Measurements from ENCODE around the gene PI4KB. TPM values are rescaled to one million over a fixed set of nuclear protein-coding genes. Genes with fewer than 3 reads are reported as not detected.

PI4KB gene
- total and polyA plus RNA-seq, 2 donors from 2014 or later: 43.5 to 60.9 TPM

DNA sequence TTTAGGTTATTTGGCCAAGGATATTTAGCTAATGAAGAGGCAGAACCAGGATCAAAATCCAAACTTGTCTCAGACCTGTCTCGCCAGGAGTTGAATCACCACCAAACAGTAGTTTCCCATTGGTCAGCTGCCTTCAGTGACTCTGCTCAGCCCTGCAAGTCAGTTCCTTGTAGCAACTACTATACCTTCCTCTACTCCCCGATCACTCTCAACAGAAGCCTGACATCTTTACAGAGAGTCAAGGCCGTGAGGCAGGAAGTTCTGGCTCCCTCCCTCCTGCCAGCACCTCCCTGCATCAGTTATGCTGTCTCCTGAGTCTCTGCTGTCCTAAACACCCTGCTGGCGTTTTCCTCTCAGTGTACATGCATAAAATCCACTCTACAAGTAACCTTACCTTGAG lies 59.5 kb downstream of the PI4KB start:
- Histone ChIP-seq H3K9ac (ENCODE audit: low read length in 3 of 3) (no peak overlapping the region), H3K27me3 (ENCODE audit: control insufficient read depth, insufficient read depth, low read length) (no peaks in the 10 kb centered on the region), H3K36me3 (ENCODE audit: control insufficient read depth in 2 of 3, insufficient read depth in 3 of 3, low read length in 3 of 3) (peaks cover 2 to 38% (median 19%) of the 10 kb centered on the region in 3 donors), H3K4me3 (ENCODE audit: low read length in 3 of 3) (no peak overlapping the region), H3K4me1 (ENCODE audit: control insufficient read depth in 2 of 3, insufficient read depth in 2 of 3, low read depth in 1 of 3, low read length in 3 of 3) (no peaks in the 10 kb centered on the region), H3K9me3 (ENCODE audit: control insufficient read depth in 2 of 3, insufficient read depth in 1 of 3, low read length in 3 of 3) (no peaks in the 10 kb centered on the region), H3K27ac (ENCODE audit: low read depth in 2 of 2, low read length in 2 of 2) (no peak overlapping the region)
- FAIRE-seq (no peak), DNase-seq (no peak)
- TF ChIP-seq, protein P1, sequence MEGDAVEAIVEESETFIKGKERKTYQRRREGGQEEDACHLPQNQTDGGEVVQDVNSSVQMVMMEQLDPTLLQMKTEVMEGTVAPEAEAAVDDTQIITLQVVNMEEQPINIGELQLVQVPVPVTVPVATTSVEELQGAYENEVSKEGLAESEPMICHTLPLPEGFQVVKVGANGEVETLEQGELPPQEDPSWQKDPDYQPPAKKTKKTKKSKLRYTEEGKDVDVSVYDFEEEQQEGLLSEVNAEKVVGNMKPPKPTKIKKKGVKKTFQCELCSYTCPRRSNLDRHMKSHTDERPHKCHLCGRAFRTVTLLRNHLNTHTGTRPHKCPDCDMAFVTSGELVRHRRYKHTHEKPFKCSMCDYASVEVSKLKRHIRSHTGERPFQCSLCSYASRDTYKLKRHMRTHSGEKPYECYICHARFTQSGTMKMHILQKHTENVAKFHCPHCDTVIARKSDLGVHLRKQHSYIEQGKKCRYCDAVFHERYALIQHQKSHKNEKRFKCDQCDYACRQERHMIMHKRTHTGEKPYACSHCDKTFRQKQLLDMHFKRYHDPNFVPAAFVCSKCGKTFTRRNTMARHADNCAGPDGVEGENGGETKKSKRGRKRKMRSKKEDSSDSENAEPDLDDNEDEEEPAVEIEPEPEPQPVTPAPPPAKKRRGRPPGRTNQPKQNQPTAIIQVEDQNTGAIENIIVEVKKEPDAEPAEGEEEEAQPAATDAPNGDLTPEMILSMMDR (IDR thresholded peaks at IDR 0.05; ENCODE audit: borderline replicate concordance, extremely low read depth, insufficient read depth): no peak
- intact Hi-C loops (cut with DNase I): no loop called here

DNA sequence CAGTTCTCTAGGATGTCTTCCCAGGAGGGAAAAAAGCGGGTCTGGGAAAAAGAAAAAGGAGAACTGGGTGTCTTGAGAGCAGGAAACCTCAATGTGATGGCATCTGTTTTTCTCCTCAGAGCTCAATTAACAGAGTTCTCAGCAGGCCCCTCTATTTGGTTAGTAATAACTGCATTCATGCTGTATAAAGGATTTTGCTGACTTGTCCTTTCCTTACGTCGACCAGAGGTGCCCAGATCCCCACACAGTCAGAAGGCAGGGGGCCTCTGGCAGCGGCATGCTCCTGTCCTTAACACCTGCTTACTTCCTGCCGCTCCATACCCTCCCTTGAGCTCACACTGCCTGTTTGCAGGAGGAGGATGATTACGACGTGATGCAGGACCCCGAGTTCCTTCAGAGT lies 60.4 kb downstream of the PI4KB start:
- Histone ChIP-seq H3K4me1 (ENCODE audit: control insufficient read depth in 2 of 3, insufficient read depth in 2 of 3, low read depth in 1 of 3, low read length in 3 of 3) (no peaks in the 10 kb centered on the region), H3K4me3 (ENCODE audit: low read length in 3 of 3) (no peak overlapping the region), H3K9me3 (ENCODE audit: control insufficient read depth in 2 of 3, insufficient read depth in 1 of 3, low read length in 3 of 3) (no peaks in the 10 kb centered on the region), H3K9ac (ENCODE audit: low read length in 3 of 3) (no peak overlapping the region), H3K27me3 (ENCODE audit: control insufficient read depth, insufficient read depth, low read length) (no peaks in the 10 kb centered on the region), H3K36me3 (ENCODE audit: control insufficient read depth in 2 of 3, insufficient read depth in 3 of 3, low read length in 3 of 3) (peaks cover 4 to 46% (median 22%) of the 10 kb centered on the region in 3 donors), H3K27ac (ENCODE audit: low read depth in 2 of 2, low read length in 2 of 2) (no peak overlapping the region)
- FAIRE-seq: no peak
- intact Hi-C loops (cut with DNase I): no loop called here
- no peak for DNase-seq
- TF ChIP-seq, protein P1 (IDR thresholded peaks at IDR 0.05; ENCODE audit: borderline replicate concordance, extremely low read depth, insufficient read depth): no peak

DNA sequence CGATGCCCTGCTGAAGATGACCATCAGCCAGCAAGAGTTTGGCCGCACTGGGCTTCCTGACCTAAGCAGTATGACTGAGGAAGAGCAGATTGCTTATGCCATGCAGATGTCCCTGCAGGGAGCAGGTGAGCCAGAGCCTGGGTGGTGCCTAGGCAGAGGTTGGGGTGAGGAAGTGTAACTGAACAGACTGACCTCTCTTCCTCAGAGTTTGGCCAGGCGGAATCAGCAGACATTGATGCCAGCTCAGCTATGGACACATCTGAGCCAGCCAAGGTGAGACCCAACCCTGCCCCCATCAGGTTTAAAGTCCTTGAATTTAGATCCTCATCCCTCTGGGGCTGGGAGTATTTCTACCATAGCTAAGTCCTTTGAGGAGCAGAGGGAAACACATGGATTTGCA lies 60.9 kb downstream of the PI4KB start:
- no peak overlapping the region for H3K27ac ChIP-seq (ENCODE audit: low read depth in 2 of 2, low read length in 2 of 2)
- no peak for FAIRE-seq
- H3K27me3 ChIP-seq (ENCODE audit: control insufficient read depth, insufficient read depth, low read length): no peaks in the 10 kb centered on the region
- TF ChIP-seq, protein P1 (IDR thresholded peaks at IDR 0.05; ENCODE audit: borderline replicate concordance, extremely low read depth, insufficient read depth): no peak
- no peak for DNase-seq
- no peak overlapping the region for H3K9ac ChIP-seq (ENCODE audit: low read length in 3 of 3)
- H3K4me3 ChIP-seq (ENCODE audit: low read length in 3 of 3): no peak overlapping the region
- no peaks in the 10 kb centered on the region for H3K9me3 ChIP-seq (ENCODE audit: control insufficient read depth in 2 of 3, insufficient read depth in 1 of 3, low read length in 3 of 3)
- intact Hi-C loops (cut with DNase I): no loop called here
- H3K4me1 ChIP-seq (ENCODE audit: control insufficient read depth in 2 of 3, insufficient read depth in 2 of 3, low read depth in 1 of 3, low read length in 3 of 3): no peaks in the 10 kb centered on the region
- H3K36me3 ChIP-seq (ENCODE audit: control insufficient read depth in 2 of 3, insufficient read depth in 3 of 3, low read length in 3 of 3): peaks cover 4 to 47% (median 22%) of the 10 kb centered on the region in 3 donors
